Subcutaneous abdominal adipose tissue (tissue), 5 donors: Measurements from ENCODE around the gene NEB.

Source experiments
- H3K27ac ChIP-seq: one replicate; pipeline ENCODE4 v1.7.0; 2013; ENCODE audit warnings: low read depth, mild to moderate bottlenecking, inconsistent platforms, low read length, moderate library complexity
- H3K27me3 ChIP-seq, 5 donors: one replicate each; pipeline ENCODE4 v1.7.0; 2013; ENCODE audit warnings: low read length in 5 of 5, inconsistent platforms in 1 of 5; ENCODE audit not compliant: control insufficient read depth in 5 of 5, insufficient read depth in 4 of 5
- H3K36me3 ChIP-seq, 5 donors: one replicate each; pipeline ENCODE4 v1.7.0; 2013; ENCODE audit warnings: low read length in 5 of 5; ENCODE audit not compliant: control insufficient read depth in 5 of 5, insufficient read depth in 5 of 5
- H3K4me1 ChIP-seq, 5 donors: one replicate each; pipeline ENCODE4 v1.7.0; 2013; ENCODE audit warnings: low read length in 5 of 5, mild to moderate bottlenecking in 3 of 5, moderate library complexity in 1 of 5; ENCODE audit not compliant: control insufficient read depth in 5 of 5, insufficient read depth in 5 of 5
- H3K4me3 ChIP-seq, 5 donors: one replicate each; pipeline ENCODE4 v1.7.0; 2013; ENCODE audit warnings: low read length in 5 of 5, low read depth in 1 of 5
- H3K9ac ChIP-seq, 5 donors: one replicate each; pipeline ENCODE4 v1.7.0; 2013; ENCODE audit warnings: low read length in 5 of 5, mild to moderate bottlenecking in 4 of 5, moderate library complexity in 3 of 5
- H3K9me3 ChIP-seq, 5 donors: one replicate each; pipeline ENCODE4 v1.7.0; 2013; ENCODE audit warnings: low read length in 5 of 5; ENCODE audit not compliant: control insufficient read depth in 5 of 5
- donor health status: healthy.
- donor health status: healthy.
- donor health status: healthy.
- donor health status: healthy.
- donor health status: healthy.

The NEB gene

GRCh38 chr2:151438506-151438905 is 295.8 kb downstream of the NEB start:
- H3K4me1 ChIP-seq: no peaks in the 10 kb centered on the region
- H3K27ac ChIP-seq: no peak overlapping the region
- no peak overlapping the region for H3K9ac ChIP-seq
- no peak overlapping the region for H3K4me3 ChIP-seq
- H3K36me3 ChIP-seq: peaks cover 27 to 70% (median 50%) of the 10 kb centered on the region in 5 donors
- no peaks in the 10 kb centered on the region for H3K9me3 ChIP-seq
- no peaks in the 10 kb centered on the region for H3K27me3 ChIP-seq

DNA sequence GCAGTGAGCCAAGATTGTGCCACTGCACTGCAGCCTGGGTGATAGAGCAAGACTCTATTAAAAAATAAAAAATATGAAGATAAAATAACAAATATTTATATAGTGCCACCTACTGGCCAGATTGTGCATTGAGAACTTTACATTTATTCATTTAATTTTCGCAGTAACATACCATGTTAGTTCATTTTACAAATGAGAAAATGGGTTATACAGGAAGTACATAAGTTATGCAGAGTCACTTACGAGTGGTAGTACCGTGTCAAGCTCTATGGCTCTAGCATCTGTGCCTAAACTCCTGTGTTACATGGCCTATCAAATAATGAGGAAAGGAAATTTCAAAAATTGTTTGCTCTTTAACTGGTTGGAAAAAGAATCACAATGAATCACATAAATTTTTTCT is 296.6 kb downstream of the NEB start:
- Histone ChIP-seq H3K27ac (no peak overlapping the region), H3K36me3 (peaks cover 33 to 69% (median 56%) of the 10 kb centered on the region in 5 donors), H3K4me3 (no peak overlapping the region), H3K9me3 (no peaks in the 10 kb centered on the region), H3K4me1 (no peaks in the 10 kb centered on the region), H3K27me3 (no peaks in the 10 kb centered on the region), H3K9ac (no peak overlapping the region)
